HepG2 (cell line): ENCODE data around the gene NDST1. TPM values are rescaled to one million over a fixed set of nuclear protein-coding genes. Genes with fewer than 3 reads are reported as not detected.

Experiments
- AHR ChIP-seq: IDR thresholded peaks from 2 replicates; pipeline ENCODE4 v1.6.1; 2018; ENCODE audit warnings: missing genetic modification reagents, missing compliant biosample characterization
- ATAD3A ChIP-seq: sonication (generic); formaldehyde crosslinking; IDR thresholded peaks from 2 replicates; pipeline ENCODE4 v1.4.0; 2020; ENCODE audit warnings: missing genetic modification reagents
- CAMTA2 ChIP-seq: sonication (generic); formaldehyde crosslinking; IDR thresholded peaks from 2 replicates; pipeline ENCODE4 v1.4.0; 2020; ENCODE audit warnings: mild to moderate bottlenecking, missing genetic modification reagents, borderline replicate concordance
- FOXA3 ChIP-seq: IDR thresholded peaks from 2 replicates; pipeline ENCODE4 v1.6.1; 2016; ENCODE audit warnings: missing genetic modification reagents, missing compliant biosample characterization
- MTF1 ChIP-seq: sonication (generic); formaldehyde crosslinking; IDR thresholded peaks from 2 replicates; pipeline ENCODE4 v1.5.0; 2020; ENCODE audit warnings: missing genetic modification reagents
- MXI1 ChIP-seq: IDR thresholded peaks from 3 replicates; pipeline ENCODE4 v1.6.1; 2012; ENCODE audit warnings: low read depth, low read length, inconsistent platforms, borderline replicate concordance
- NKX3-1 ChIP-seq: sonication (generic); formaldehyde crosslinking; IDR thresholded peaks from 2 replicates; pipeline ENCODE4 v1.5.0; 2020; ENCODE audit warnings: missing genetic modification reagents
- REL ChIP-seq: sonication (generic); formaldehyde crosslinking; conservative IDR thresholded peaks from 2 replicates; pipeline ENCODE4 v1.8.0; 2022; ENCODE audit warnings: mild to moderate bottlenecking, missing genetic modification reagents, moderate library complexity
- RELA ChIP-seq: sonication (generic); formaldehyde crosslinking; IDR thresholded peaks from 2 replicates; pipeline ENCODE4 v1.4.0; 2020; ENCODE audit warnings: missing genetic modification reagents
- SNAI1 ChIP-seq: sonication (generic); formaldehyde crosslinking; IDR thresholded peaks from 2 replicates; pipeline ENCODE4 v1.5.0; 2020; ENCODE audit warnings: mild to moderate bottlenecking, missing genetic modification reagents, borderline replicate concordance
- TCF12 ChIP-seq, 2 experiments: fragments of 450-650 bp in 1 of 2; sonication (generic) in 1 of 2; formaldehyde crosslinking in 1 of 2; IDR thresholded peaks; 2 replicates each; pipeline versions ENCODE4 v1.6.1 to v1.8.0; 2017 to 2022; ENCODE audit warnings: antibody characterized with exemption in 1 of 2, mild to moderate bottlenecking in 1 of 2, missing genetic modification reagents in 1 of 2, moderate library complexity in 1 of 2
- ZNF660 ChIP-seq: sonication (generic); formaldehyde crosslinking; IDR thresholded peaks from 2 replicates; pipeline ENCODE4 v1.5.1; 2020; ENCODE audit warnings: mild to moderate bottlenecking, low read depth, missing genetic modification reagents, borderline replicate concordance
- ZNF780A ChIP-seq: sonication (generic); formaldehyde crosslinking; IDR thresholded peaks from 2 replicates; pipeline ENCODE4 v1.8.0; 2022; ENCODE audit warnings: mild to moderate bottlenecking, missing genetic modification reagents, moderate library complexity
- ZNF792 ChIP-seq: IDR thresholded peaks from 2 replicates; pipeline ENCODE4 v1.6.1; 2016
- polyA plus RNA-seq, 8 experiments: library from polyadenylated mRNA; depleted of rRNA in 3 of 8; stranded (reverse) in 7 of 8; unstranded in 1 of 8; fragments of >200 nt; fragmentation: Illumina TruSeq in 4 of 8; extraction: Trizol in 4 of 8; gene quantifications; 2 replicates each; pipeline versions ENCODE4 v1.2.1 to v1.2.3, GENCODE V29; 2011 to 2016; ENCODE audit warnings: low read depth in 4 of 8, missing spikeins in 1 of 8, mixed read lengths in 1 of 8; ENCODE audit not compliant: insufficient read depth in 1 of 8
- total RNA-seq, 5 experiments: library from RNA; depleted of rRNA; stranded (reverse); fragments of >200 nt; fragmentation: Illumina TruSeq; extraction: Trizol; gene quantifications; 2 replicates each; pipeline ENCODE4 v1.2.3, GENCODE V29; 2016; ENCODE audit warnings: low read depth in 1 of 5
- TF ChIP-seq, protein P1 (sequence below): sonication (generic); formaldehyde crosslinking; IDR thresholded peaks from 2 replicates; pipeline ENCODE4; 2020; ENCODE audit warnings: missing genetic modification reagents, mild to moderate bottlenecking, borderline replicate concordance
- TF ChIP-seq, protein P2 (sequence below): IDR thresholded peaks from 2 replicates; pipeline ENCODE4 v1.4.0; 2020; ENCODE audit warnings: mild to moderate bottlenecking, missing genetic modification reagents
- TF ChIP-seq, protein P3 (sequence below): sonication (generic); formaldehyde crosslinking; IDR thresholded peaks from 2 replicates; pipeline ENCODE4 v1.4.0; 2020; ENCODE audit warnings: missing genetic modification reagents, mild to moderate bottlenecking, borderline replicate concordance
- TF ChIP-seq, protein P4 (sequence below): sonication (generic); formaldehyde crosslinking; IDR thresholded peaks from 2 replicates; pipeline ENCODE4 v1.8.0; 2022; ENCODE audit warnings: mild to moderate bottlenecking, missing genetic modification reagents; ENCODE audit not compliant: insufficient replicate concordance

NDST1 gene
- total and polyA plus RNA-seq, 2 of the 13 experiments (the other 11 are each of a cell fraction or from before 2014, with no cell fraction given) = 23.8 to 26.2 TPM

DNA sequence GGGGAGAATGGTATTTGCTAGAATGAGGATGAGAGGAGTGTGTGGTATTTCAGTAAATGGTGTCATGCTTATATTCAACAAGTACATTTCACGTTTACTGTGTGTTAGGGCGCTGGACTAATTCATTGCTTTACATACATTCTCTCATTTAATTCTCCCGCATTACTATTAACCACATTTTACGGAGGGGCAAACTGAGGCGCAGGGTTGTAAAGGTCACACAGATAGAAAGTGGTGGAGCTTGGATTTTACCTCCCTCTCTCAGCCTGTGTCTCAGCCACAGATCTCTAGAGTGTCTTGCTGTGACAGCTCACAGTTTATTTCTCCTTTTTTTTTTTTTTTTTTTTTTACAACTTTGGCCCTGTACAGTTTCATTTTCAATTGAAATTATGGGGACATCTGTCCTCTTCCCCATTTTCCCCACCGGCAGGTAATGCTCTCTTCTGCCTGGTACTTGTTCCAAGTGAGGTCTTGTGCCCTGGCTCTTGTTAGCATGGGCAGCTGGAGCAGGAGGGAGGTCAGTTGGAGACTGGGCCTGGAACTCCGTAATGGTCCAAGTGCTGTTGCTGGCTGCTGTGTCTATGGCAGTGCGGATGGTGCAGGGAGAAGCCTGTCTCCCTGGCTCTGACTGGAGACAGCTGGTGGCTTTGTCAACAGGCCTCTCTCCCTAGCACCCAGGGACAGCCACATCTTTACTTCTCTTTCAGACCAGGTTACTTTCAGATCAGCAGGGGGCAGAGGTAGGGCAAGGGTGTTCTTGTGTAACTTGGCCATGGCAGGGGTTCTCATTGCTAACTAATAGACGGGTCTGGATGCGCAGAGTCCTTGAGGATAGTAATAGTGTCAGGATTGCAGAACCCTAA is 20.5 kb upstream of the NDST1 start (continued):
- TF ChIP-seq SNAI1 (CRISPR knock-in tag) (no peak), NKX3-1 (CRISPR knock-in tag) (no peak), RELA (no peak), ZNF792 (CRISPR knock-in tag) (no peak), AHR (CRISPR knock-in tag) (0 out of 2 replicates have a peak, but pooled peaks have one; percentile 63), MTF1 (CRISPR knock-in tag) (no peak), ZNF660 (no peak), CAMTA2 (CRISPR knock-in tag) (no peak), MXI1 (no peak), FOXA3 (peak; percentile 89), REL (no peak), ZNF780A (no peak), ATAD3A (no peak), TCF12 (IDR thresholded peaks at IDR 0.05) (no peak), TCF12 (CRISPR knock-in tag; IDR thresholded peaks at IDR 0.05) (no peak)
- TF ChIP-seq, protein P1, sequence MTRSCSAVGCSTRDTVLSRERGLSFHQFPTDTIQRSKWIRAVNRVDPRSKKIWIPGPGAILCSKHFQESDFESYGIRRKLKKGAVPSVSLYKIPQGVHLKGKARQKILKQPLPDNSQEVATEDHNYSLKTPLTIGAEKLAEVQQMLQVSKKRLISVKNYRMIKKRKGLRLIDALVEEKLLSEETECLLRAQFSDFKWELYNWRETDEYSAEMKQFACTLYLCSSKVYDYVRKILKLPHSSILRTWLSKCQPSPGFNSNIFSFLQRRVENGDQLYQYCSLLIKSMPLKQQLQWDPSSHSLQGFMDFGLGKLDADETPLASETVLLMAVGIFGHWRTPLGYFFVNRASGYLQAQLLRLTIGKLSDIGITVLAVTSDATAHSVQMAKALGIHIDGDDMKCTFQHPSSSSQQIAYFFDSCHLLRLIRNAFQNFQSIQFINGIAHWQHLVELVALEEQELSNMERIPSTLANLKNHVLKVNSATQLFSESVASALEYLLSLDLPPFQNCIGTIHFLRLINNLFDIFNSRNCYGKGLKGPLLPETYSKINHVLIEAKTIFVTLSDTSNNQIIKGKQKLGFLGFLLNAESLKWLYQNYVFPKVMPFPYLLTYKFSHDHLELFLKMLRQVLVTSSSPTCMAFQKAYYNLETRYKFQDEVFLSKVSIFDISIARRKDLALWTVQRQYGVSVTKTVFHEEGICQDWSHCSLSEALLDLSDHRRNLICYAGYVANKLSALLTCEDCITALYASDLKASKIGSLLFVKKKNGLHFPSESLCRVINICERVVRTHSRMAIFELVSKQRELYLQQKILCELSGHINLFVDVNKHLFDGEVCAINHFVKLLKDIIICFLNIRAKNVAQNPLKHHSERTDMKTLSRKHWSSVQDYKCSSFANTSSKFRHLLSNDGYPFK (CRISPR knock-in tag) = no peak
- TF ChIP-seq, protein P2, sequence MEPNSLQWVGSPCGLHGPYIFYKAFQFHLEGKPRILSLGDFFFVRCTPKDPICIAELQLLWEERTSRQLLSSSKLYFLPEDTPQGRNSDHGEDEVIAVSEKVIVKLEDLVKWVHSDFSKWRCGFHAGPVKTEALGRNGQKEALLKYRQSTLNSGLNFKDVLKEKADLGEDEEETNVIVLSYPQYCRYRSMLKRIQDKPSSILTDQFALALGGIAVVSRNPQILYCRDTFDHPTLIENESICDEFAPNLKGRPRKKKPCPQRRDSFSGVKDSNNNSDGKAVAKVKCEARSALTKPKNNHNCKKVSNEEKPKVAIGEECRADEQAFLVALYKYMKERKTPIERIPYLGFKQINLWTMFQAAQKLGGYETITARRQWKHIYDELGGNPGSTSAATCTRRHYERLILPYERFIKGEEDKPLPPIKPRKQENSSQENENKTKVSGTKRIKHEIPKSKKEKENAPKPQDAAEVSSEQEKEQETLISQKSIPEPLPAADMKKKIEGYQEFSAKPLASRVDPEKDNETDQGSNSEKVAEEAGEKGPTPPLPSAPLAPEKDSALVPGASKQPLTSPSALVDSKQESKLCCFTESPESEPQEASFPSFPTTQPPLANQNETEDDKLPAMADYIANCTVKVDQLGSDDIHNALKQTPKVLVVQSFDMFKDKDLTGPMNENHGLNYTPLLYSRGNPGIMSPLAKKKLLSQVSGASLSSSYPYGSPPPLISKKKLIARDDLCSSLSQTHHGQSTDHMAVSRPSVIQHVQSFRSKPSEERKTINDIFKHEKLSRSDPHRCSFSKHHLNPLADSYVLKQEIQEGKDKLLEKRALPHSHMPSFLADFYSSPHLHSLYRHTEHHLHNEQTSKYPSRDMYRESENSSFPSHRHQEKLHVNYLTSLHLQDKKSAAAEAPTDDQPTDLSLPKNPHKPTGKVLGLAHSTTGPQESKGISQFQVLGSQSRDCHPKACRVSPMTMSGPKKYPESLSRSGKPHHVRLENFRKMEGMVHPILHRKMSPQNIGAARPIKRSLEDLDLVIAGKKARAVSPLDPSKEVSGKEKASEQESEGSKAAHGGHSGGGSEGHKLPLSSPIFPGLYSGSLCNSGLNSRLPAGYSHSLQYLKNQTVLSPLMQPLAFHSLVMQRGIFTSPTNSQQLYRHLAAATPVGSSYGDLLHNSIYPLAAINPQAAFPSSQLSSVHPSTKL (CRISPR knock-in tag) = peak; percentile 33
- TF ChIP-seq, protein P3, sequence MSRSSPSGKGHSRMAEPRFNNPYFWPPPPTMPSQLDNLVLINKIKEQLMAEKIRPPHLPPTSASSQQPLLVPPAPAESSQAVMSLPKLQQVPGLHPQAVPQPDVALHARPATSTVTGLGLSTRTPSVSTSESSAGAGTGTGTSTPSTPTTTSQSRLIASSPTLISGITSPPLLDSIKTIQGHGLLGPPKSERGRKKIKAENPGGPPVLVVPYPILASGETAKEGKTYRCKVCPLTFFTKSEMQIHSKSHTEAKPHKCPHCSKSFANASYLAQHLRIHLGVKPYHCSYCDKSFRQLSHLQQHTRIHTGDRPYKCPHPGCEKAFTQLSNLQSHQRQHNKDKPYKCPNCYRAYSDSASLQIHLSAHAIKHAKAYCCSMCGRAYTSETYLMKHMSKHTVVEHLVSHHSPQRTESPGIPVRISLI (CRISPR knock-in tag) = no peak
- TF ChIP-seq, protein P4, sequence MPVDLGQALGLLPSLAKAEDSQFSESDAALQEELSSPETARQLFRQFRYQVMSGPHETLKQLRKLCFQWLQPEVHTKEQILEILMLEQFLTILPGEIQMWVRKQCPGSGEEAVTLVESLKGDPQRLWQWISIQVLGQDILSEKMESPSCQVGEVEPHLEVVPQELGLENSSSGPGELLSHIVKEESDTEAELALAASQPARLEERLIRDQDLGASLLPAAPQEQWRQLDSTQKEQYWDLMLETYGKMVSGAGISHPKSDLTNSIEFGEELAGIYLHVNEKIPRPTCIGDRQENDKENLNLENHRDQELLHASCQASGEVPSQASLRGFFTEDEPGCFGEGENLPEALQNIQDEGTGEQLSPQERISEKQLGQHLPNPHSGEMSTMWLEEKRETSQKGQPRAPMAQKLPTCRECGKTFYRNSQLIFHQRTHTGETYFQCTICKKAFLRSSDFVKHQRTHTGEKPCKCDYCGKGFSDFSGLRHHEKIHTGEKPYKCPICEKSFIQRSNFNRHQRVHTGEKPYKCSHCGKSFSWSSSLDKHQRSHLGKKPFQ = no peak
